GM13976 (cell line): ENCODE data around the gene JAGN1.
"Not testable (repeated sequence)": the region's sequence is repeated elsewhere in the genome, so short reads cannot be mapped to it uniquely, and the experiment has no call there.

ENCODE experiments used
- DNase-seq: peaks from one replicate; pipeline ENCODE4 v3.0.0; 2012; ENCODE audit warnings: low spot score
- CTCF ChIP-seq: IDR thresholded peaks from 2 replicates; pipeline ENCODE4 v1.5.1; 2012; ENCODE audit warnings: borderline replicate concordance, mild to moderate bottlenecking; ENCODE audit not compliant: insufficient read depth; ENCODE audit errors: extremely low read depth, missing control alignments, control extremely low read depth
- in situ Hi-C: fragments of 300-500 bp; cut with MboI; formaldehyde crosslinking; loops from one replicate; pipeline ENCODE4 v1.12.0; 2022; ENCODE audit warnings: low sequenced_read_pairs, mixed read lengths, inconsistent platforms; ENCODE audit not compliant: unreplicated experiment

JAGN1 gene

DNA sequence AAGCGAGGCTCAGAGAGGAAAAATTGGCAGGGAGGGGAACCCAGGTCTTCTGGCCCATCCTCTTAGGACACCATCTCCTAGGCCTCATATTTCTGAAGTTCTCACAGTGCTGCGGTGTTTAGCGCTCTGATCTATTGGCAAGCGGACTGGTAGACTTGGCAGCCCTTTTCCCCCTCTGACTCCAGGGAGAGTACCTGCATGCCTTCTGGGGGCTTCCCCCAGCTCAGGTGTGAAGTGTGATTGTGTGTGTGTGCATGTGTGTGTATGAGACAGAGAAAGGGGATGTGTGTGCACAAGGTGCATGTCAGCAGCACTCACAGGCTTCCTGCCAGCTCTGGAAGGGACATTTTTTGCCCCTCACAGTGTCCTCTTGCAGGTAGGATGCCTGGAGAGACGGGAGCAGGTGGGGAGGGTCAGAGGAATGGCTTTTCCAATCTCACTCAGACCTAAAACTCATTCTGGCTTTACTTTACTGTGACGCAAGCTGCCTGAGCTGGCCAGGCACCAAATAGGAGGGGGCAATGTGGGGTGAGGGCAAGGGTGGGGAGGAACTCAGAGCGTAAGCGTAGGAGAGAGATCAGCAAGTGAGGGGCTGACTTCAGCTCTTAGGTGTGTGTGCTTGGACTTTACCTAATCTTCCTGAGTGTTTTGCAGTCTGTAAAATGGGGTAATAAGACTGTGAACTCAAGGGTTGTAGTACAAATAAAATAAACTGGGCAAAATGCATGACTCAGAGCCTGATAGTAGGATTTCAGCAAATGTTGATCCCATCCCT is 8.2 kb downstream of the JAGN1 start:
- TF ChIP-seq CTCF, result no peak
- in situ Hi-C loops, result no loop called here
- DNase-seq, result no peak

DNA sequence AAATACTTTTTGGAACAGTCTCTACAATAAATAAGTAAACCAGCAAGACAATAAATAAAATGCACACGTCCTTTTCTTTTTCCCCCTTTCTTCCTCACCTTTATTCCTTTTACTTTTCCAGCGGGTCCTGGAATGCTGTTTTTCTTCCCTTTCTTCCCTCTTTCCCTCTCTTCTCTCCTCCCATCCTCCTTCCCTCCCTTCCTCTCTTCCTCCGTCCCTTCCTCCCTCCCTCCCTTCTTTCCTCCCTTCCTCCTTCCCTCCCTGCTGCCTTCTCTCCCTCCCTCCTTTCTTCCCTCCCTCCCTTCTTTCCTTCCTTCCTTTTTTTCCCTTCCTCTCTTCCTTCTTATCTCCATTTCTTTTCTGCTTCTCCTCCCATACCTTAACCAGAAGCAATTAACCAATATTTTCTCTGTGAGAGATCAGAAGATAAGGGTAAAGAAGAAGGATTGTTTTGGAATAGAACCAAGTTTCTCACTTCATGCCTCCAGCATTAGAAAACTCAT is 8.9 kb downstream of the JAGN1 start:
- TF ChIP-seq CTCF, result no peak
- in situ Hi-C loops, result no loop called here
- no peak for DNase-seq

- in situ Hi-C loops, DNase-seq: not testable (repeated sequence)
Measured at GRCh38 chr3:9900965-9901415, 10.6 kb downstream of the JAGN1 start.

DNA sequence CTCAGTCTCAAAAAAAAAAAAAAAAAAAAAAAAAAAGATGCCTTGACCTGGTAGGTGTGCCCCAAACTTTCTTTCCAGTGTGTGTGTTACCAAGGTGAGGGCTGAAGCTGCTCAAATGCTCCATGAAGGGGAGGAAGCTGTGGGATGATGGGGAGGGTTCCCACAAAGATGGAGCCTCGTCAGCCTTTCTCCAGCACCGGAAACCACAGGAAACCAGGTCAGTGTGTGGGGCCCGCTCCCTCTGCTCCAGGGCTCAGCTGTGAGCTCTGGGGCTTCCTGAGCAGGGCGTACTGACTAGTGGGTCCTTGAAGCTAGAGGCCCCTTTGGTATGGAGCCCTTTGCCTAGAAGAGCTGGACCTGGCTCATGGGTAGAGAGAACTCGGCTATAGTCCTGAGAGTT is 11.6 kb downstream of the JAGN1 start:
- in situ Hi-C loops, result no loop called here

GRCh38 chr3:9902372-9903237 is 12.2 kb downstream of the JAGN1 start, which contains the start of gene IL17RE:
Gene IL17RE (plus strand): TSS chr3:9902848. CDS start chr3:9902933, 85 bp downstream.
- in situ Hi-C loops, result no loop called here
- DNase-seq, result no peak
- no peak for TF ChIP-seq CTCF

More for the DNA sequence above, 11.6 kb downstream of the JAGN1 start:
- TF ChIP-seq CTCF, result no peak
- no peak for DNase-seq

GRCh38 chr3:9903238-9903624 is 12.8 kb downstream of the JAGN1 start:
- no peak for DNase-seq
- in situ Hi-C loops, result no loop called here

More at GRCh38 chr3:9903238-9903624, 12.8 kb downstream of the JAGN1 start:
- TF ChIP-seq CTCF, result no peak
